ENCODE data around the gene GUCY1A1. TPM values are rescaled to one million over a fixed set of nuclear protein-coding genes. Genes with fewer than 3 reads are reported as not detected.
A peak's percentile ranks its signal among the peaks of the same experiment; 100 is the strongest.

The GUCY1A1 gene
- total RNA-seq, 1 experiment from 2014 or later: not detected

GRCh38 chr4:155748039-155748438, 81.4 kb downstream of the GUCY1A1 start:
- H3K9me3 ChIP-seq (replicated peaks): no peaks in the 10 kb centered on the region
- H3K4me3 ChIP-seq: no peak overlapping the region
- H3K4me1 ChIP-seq (replicated peaks): no peaks in the 10 kb centered on the region
- H3K36me3 ChIP-seq: no peaks in the 10 kb centered on the region
- H3K27ac ChIP-seq: no peak overlapping the region
- H3K27me3 ChIP-seq (replicated peaks): no peaks in the 10 kb centered on the region
- no peak for DNase-seq (ENCODE audit: low read depth in 1 of 2, low spot score in 2 of 2)

GRCh38 chr4:155749041-155749440, 82.4 kb downstream of the GUCY1A1 start:
- Histone ChIP-seq H3K27me3 (replicated peaks) (no peaks in the 10 kb centered on the region), H3K4me3 (no peak overlapping the region), H3K36me3 (no peaks in the 10 kb centered on the region), H3K4me1 (replicated peaks) (no peaks in the 10 kb centered on the region), H3K27ac (no peak overlapping the region), H3K9me3 (replicated peaks) (no peaks in the 10 kb centered on the region)
- DNase-seq (ENCODE audit: low read depth in 1 of 2, low spot score in 2 of 2): no peak

- no peaks in the 10 kb centered on the region for H3K4me1 ChIP-seq (replicated peaks)
- H3K36me3 ChIP-seq: no peaks in the 10 kb centered on the region
- H3K4me3 ChIP-seq: no peak overlapping the region
- no peak for DNase-seq (ENCODE audit: low read depth in 1 of 2, low spot score in 2 of 2)
- no peak overlapping the region for H3K27ac ChIP-seq
- no peaks in the 10 kb centered on the region for H3K9me3 ChIP-seq (replicated peaks)
- no peaks in the 10 kb centered on the region for H3K27me3 ChIP-seq (replicated peaks)
These were observed 84.9 kb downstream of the GUCY1A1 start for GRCh38 chr4:155751569-155751968.

- no peak for DNase-seq (ENCODE audit: low read depth in 1 of 2, low spot score in 2 of 2)
- H3K4me1 ChIP-seq (replicated peaks): peaks cover 14% of the 10 kb centered on the region
- peaks cover 21% of the 10 kb centered on the region for H3K27me3 ChIP-seq (replicated peaks)
- 0 out of 2 replicates have a peak, but pooled peaks cover 2% of the 10 kb centered on the region for H3K9me3 ChIP-seq (replicated peaks)
- no peak overlapping the region for H3K4me3 ChIP-seq
- H3K36me3 ChIP-seq: no peaks in the 10 kb centered on the region
- no peak overlapping the region for H3K27ac ChIP-seq
These were observed 91.2 kb downstream of the GUCY1A1 start for GRCh38 chr4:155757745-155758265.

DNA sequence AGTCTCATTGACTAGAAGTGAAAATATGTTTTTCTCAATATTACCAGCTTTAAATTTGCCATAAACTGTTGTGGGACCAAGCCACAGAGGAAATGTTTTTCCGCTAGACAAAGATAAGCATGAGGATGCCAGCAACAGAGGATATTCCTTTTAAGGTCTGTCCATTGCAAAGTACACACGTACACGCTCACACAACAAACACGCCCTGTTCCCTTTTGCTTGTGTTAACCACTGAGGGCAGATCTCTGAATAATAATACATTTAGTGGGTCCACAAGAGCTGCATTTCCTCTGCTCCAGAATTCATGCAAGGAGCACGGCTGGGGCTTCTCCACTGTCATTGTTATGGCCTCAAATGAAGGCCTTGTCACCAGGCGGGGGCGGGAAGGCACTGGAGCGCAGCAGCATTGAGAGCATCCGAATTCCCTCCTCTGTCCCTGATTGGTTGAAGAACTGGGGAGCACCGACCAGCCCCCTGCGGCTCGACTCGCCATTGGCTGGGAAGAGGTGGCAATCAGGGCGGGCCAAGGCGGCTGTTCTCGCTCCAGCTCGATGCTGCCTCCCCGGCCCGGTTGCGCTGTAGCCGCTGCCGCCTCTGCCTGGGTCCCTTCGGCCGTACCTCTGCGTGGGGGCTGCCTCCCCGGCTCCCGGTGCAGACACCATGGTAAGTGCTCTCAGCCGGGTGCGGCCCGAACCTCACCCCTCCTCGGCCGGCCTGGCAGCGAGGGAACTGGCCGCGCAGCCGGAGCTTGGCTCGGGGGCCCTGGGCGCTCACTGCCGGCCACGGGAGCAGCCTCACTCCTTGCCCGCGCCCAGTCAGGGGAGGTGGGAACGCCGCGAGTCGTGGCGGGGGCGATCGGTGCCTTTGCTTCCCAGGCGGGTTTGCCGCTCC, 92.1 kb downstream of the GUCY1A1 start, which contains the start of gene GUCY1B1:
TSS of gene GUCY1B1 (plus strand) at position 541 of the 891 bp plus-strand sequence. CDS start at position 661, 120 bp downstream.
- H3K9me3 ChIP-seq (replicated peaks): 0 out of 2 replicates have a peak, but pooled peaks cover 2% of the 10 kb centered on the region
- peak within 1 kb of the TSS; percentile 38 for H3K4me3 ChIP-seq
- peak; percentile 71 to 83 for DNase-seq (ENCODE audit: low read depth in 1 of 2, low spot score in 2 of 2)
- H3K4me1 ChIP-seq (replicated peaks): peaks cover 14% of the 10 kb centered on the region
- H3K27ac ChIP-seq: no peak within 1 kb of the TSS
- H3K27me3 ChIP-seq (replicated peaks): peaks cover 21% of the 10 kb centered on the region
- H3K36me3 ChIP-seq: no peaks in the 10 kb centered on the region

GRCh38 chr4:155759372-155760252, 93.0 kb downstream of the GUCY1A1 start:
- peak overlapping the region; percentile 38 for H3K4me3 ChIP-seq
- peaks cover 21% of the 10 kb centered on the region for H3K27me3 ChIP-seq (replicated peaks)
- H3K36me3 ChIP-seq: no peaks in the 10 kb centered on the region
- no peak for DNase-seq (ENCODE audit: low read depth in 1 of 2, low spot score in 2 of 2)
- peaks cover 14% of the 10 kb centered on the region for H3K4me1 ChIP-seq (replicated peaks)
- 0 out of 2 replicates have a peak, but pooled peaks cover 2% of the 10 kb centered on the region for H3K9me3 ChIP-seq (replicated peaks)
- no peak overlapping the region for H3K27ac ChIP-seq

- DNase-seq (ENCODE audit: low read depth in 1 of 2, low spot score in 2 of 2): no peak
- H3K36me3 ChIP-seq: no peaks in the 10 kb centered on the region
- H3K27me3 ChIP-seq (replicated peaks): peaks cover 21% of the 10 kb centered on the region
- peaks cover 14% of the 10 kb centered on the region for H3K4me1 ChIP-seq (replicated peaks)
- no peak overlapping the region for H3K27ac ChIP-seq
- H3K4me3 ChIP-seq: no peak overlapping the region
- 0 out of 2 replicates have a peak, but pooled peaks cover 2% of the 10 kb centered on the region for H3K9me3 ChIP-seq (replicated peaks)
These were observed 94.4 kb downstream of the GUCY1A1 start for GRCh38 chr4:155761047-155761446.

DNA sequence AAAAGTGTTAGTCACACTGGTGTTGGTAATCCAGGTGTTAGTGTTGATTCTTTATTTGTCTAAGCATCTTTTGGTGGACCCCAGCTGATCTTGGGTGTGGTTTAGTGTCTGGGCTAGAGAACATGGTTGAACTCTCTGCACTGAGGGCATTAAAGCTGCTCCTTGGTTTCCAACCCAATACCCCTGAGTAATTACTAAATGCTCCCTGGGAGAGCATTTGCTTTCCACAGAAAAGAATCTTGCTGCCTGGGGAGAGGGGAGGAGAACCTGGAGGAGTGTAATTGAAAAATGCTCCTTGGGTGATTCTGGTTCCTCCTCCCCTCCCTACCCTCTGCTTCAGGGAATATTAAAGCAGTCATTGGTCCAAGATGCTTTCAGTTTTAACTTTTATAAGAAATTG, 95.3 kb downstream of the GUCY1A1 start:
- Histone ChIP-seq H3K9me3 (replicated peaks) (0 out of 2 replicates have a peak, but pooled peaks cover 2% of the 10 kb centered on the region), H3K27me3 (replicated peaks) (peaks cover 21% of the 10 kb centered on the region), H3K4me3 (no peak overlapping the region), H3K4me1 (replicated peaks) (peaks cover 14% of the 10 kb centered on the region), H3K36me3 (no peaks in the 10 kb centered on the region), H3K27ac (no peak overlapping the region)
- DNase-seq (ENCODE audit: low read depth in 1 of 2, low spot score in 2 of 2): no peak

GRCh38 chr4:155762334-155762733, 95.7 kb downstream of the GUCY1A1 start:
- Histone ChIP-seq H3K36me3 (no peaks in the 10 kb centered on the region), H3K27me3 (replicated peaks) (peaks cover 21% of the 10 kb centered on the region), H3K9me3 (replicated peaks) (0 out of 2 replicates have a peak, but pooled peaks cover 2% of the 10 kb centered on the region), H3K4me1 (replicated peaks) (peaks cover 14% of the 10 kb centered on the region), H3K4me3 (no peak overlapping the region), H3K27ac (no peak overlapping the region)
- DNase-seq (ENCODE audit: low read depth in 1 of 2, low spot score in 2 of 2): no peak

DNA sequence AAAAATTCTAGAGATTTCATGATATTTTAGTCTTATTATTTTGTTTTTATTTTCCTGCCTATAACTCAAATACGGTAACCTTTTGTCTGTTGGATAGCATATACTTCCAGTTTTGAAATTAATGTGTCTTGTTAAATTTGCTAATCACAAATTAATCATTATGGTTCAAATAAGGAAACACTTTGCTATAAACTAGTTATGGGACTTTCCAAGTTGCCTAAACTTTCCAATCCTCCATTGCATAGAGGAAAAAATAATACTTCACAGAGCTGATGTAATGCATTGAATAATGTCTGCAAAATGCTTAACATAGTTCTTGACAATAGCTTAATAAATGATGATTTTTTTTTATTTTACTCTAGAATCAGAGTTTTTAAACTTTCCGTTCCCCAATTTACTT, 96.9 kb downstream of the GUCY1A1 start:
- Histone ChIP-seq H3K4me1 (replicated peaks) (peaks cover 14% of the 10 kb centered on the region), H3K36me3 (no peaks in the 10 kb centered on the region), H3K4me3 (no peak overlapping the region), H3K27me3 (replicated peaks) (peaks cover 19% of the 10 kb centered on the region), H3K27ac (no peak overlapping the region), H3K9me3 (replicated peaks) (0 out of 2 replicates have a peak, but pooled peaks cover 2% of the 10 kb centered on the region)
- no peak for DNase-seq (ENCODE audit: low read depth in 1 of 2, low spot score in 2 of 2)

- no peak for DNase-seq (ENCODE audit: low read depth in 1 of 2, low spot score in 2 of 2)
- H3K4me3 ChIP-seq: no peak overlapping the region
- no peak overlapping the region for H3K27ac ChIP-seq
- H3K27me3 ChIP-seq (replicated peaks): peaks cover 8% of the 10 kb centered on the region
- no peaks in the 10 kb centered on the region for H3K36me3 ChIP-seq
- H3K9me3 ChIP-seq (replicated peaks): no peaks in the 10 kb centered on the region
- H3K4me1 ChIP-seq (replicated peaks): no peaks in the 10 kb centered on the region
These were observed 98.5 kb downstream of the GUCY1A1 start for GRCh38 chr4:155765149-155765548.

GRCh38 chr4:155766622-155767021, 100.0 kb downstream of the GUCY1A1 start:
- Histone ChIP-seq H3K27ac (no peak overlapping the region), H3K4me1 (replicated peaks) (no peaks in the 10 kb centered on the region), H3K9me3 (replicated peaks) (no peaks in the 10 kb centered on the region), H3K4me3 (no peak overlapping the region), H3K27me3 (replicated peaks) (peaks cover 2% of the 10 kb centered on the region; the same call in 1 of the 2 replicates), H3K36me3 (no peaks in the 10 kb centered on the region)
- no peak for DNase-seq (ENCODE audit: low read depth in 1 of 2, low spot score in 2 of 2)

DNA sequence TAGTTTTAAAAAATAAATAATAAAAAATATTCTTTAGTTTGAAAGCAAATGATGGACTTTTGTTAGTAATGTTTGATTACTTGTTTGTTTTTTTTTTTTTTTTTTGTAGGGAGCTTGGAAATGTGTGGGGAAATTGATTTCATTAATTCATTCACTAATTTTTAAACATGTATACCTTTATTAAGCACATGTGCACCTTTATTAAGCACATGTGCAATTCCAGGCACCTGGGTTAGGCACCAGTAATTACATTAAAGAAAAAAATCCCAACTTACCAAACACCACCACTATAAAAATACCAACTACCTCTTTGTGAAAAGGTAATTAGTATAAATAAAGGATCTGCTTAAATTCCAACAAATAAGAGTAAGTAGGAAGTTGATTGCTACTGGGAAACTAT, 101.7 kb downstream of the GUCY1A1 start:
- H3K27ac ChIP-seq: no peak overlapping the region
- peaks cover 2% of the 10 kb centered on the region; the same call in 1 of the 2 replicates for H3K27me3 ChIP-seq (replicated peaks)
- DNase-seq (ENCODE audit: low read depth in 1 of 2, low spot score in 2 of 2): no peak
- H3K4me1 ChIP-seq (replicated peaks): no peaks in the 10 kb centered on the region
- H3K4me3 ChIP-seq: no peak overlapping the region
- no peaks in the 10 kb centered on the region for H3K36me3 ChIP-seq
- H3K9me3 ChIP-seq (replicated peaks): no peaks in the 10 kb centered on the region
